ENCODE measurements around the gene STXBP1. TPM values are rescaled to one million over a fixed set of nuclear protein-coding genes. Genes with fewer than 3 reads are reported as not detected.

Gene STXBP1
- total RNA-seq, 6 experiments from 2014 or later, result 1.8 to 13.5 (median 4.1) TPM

DNA sequence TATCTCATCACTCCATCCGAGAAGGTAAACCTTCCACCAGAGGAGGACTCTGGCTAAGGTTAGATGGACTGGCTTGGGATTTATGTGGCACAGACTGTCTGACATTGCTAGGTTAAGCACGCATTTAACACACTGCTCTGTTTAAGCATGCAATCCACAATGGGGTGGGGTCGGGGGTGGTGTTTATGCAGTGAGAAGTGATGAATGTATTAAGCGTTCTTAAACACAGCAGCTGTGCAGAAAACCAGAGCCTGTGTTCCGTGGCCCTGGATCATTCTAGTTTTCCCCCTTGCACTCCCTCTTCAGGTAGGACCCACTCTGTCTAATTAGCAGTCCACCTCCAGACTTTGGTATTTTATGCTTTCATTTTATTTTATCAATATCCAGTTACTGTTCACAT, 46.4 kb downstream of the STXBP1 start:
- ATAC-seq, result no peak

DNA sequence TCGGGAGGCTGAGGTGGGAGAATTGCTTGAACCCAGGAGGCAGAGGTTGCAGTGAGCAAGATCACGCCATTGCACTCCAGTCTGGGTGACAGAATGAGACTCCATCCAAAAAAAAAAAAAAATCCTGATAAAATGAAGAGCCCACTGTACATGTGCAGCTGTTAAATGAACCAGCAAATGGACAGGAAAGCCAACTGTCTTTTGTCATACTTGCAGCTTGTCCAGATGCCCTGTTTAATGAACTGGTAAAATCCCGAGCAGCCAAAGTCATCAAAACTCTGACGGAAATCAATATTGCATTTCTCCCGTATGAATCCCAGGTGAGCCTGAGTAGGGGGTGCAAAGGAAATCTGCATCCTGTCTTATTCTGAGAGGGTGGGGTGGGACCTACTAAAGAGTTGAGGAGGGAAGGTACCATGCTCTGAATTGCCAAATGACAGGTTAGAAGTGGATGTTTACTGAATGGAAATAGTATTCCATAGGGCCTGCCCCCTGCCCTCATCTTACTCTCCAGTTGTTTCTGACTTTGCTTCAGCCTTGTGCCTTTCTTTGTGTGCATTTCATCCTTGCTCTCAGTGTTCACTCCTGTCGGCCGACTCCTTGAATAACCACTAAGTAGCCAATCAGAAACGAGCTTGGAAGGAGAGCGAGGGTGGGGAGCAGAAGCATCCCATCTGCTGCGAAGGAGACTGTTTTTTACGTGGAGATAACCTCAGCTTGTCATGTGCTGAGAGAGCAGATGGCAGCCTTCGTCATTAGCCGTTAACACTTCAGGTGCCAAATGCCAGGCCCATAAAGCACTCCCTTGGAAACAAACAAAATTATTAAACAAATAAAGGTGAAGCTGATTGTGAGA, 49.0 kb downstream of the STXBP1 start:
- H3K36me3 ChIP-seq, result no peaks in the 10 kb centered on the region

More for the DNA sequence above, 46.4 kb downstream of the STXBP1 start:
- no peaks in the 10 kb centered on the region for H3K36me3 ChIP-seq
- H3K27me3 ChIP-seq, result no peaks in the 10 kb centered on the region
- H3K27ac ChIP-seq, result no peak overlapping the region
- no peak for DNase-seq
- H3K9me3 ChIP-seq, result no peaks in the 10 kb centered on the region
- H3K4me1 ChIP-seq, result no peaks in the 10 kb centered on the region
- TF ChIP-seq, protein P1, sequence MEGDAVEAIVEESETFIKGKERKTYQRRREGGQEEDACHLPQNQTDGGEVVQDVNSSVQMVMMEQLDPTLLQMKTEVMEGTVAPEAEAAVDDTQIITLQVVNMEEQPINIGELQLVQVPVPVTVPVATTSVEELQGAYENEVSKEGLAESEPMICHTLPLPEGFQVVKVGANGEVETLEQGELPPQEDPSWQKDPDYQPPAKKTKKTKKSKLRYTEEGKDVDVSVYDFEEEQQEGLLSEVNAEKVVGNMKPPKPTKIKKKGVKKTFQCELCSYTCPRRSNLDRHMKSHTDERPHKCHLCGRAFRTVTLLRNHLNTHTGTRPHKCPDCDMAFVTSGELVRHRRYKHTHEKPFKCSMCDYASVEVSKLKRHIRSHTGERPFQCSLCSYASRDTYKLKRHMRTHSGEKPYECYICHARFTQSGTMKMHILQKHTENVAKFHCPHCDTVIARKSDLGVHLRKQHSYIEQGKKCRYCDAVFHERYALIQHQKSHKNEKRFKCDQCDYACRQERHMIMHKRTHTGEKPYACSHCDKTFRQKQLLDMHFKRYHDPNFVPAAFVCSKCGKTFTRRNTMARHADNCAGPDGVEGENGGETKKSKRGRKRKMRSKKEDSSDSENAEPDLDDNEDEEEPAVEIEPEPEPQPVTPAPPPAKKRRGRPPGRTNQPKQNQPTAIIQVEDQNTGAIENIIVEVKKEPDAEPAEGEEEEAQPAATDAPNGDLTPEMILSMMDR (IDR thresholded peaks at IDR 0.05), result no peak
- no peak for TF ChIP-seq POLR2A (IDR thresholded peaks at IDR 0.05)
- intact Hi-C loops (cut with DNase I), result no loop called here
- no peak overlapping the region for H3K4me3 ChIP-seq
- 100% methylated on average over 3 of the region's 5 CpGs for WGBS (ENCODE audit: insufficient coverage, low coverage, low lambda C conversion rate, missing lambda C conversion rate)

DNA sequence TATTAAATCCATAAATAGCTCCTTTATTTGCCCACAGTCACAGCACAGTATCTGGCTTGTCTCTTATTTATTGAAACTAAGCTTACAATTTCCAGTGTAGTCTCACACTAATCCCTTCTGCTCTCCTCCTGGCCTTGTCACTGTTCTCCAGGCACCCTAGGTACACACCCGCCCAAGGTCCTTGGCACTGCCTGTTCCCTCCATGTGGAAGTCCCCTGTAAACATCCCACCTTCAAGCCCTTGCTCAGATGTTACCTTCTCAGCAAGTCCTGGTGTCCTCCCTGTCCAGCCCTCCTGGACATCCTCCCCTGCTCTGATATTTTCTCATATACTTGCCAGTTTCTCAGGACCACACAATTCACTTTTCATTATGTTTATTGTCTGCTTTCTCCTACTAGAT, 50.5 kb downstream of the STXBP1 start:
- intact Hi-C loops (cut with DNase I), result no loop called here
- ATAC-seq, result no peak
- H3K27me3 ChIP-seq, result no peaks in the 10 kb centered on the region
- no peak overlapping the region for H3K4me3 ChIP-seq
- TF ChIP-seq, protein P1 (IDR thresholded peaks at IDR 0.05), result no peak
- no peak for TF ChIP-seq POLR2A (IDR thresholded peaks at IDR 0.05)
- no peak overlapping the region for H3K27ac ChIP-seq
- no peak for DNase-seq
- no peaks in the 10 kb centered on the region for H3K36me3 ChIP-seq
- no peaks in the 10 kb centered on the region for H3K4me1 ChIP-seq
- WGBS (ENCODE audit: insufficient coverage, low coverage, low lambda C conversion rate, missing lambda C conversion rate), result 73% methylated on average over 1 of the region's 1 CpG
- no peaks in the 10 kb centered on the region for H3K9me3 ChIP-seq

More for the DNA sequence above, 49.0 kb downstream of the STXBP1 start:
- WGBS (ENCODE audit: insufficient coverage, low coverage, low lambda C conversion rate, missing lambda C conversion rate), result 69% methylated on average over 13 of the region's 13 CpGs
- DNase-seq (no peak), ATAC-seq (no peak)
- Histone ChIP-seq H3K4me1 (no peaks in the 10 kb centered on the region), H3K27me3 (no peaks in the 10 kb centered on the region), H3K9me3 (no peaks in the 10 kb centered on the region), H3K4me3 (no peak overlapping the region), H3K27ac (no peak overlapping the region)
- intact Hi-C loops (cut with DNase I), result no loop called here
- TF ChIP-seq, protein P1 (IDR thresholded peaks at IDR 0.05), result no peak
- TF ChIP-seq POLR2A (IDR thresholded peaks at IDR 0.05), result no peak

DNA sequence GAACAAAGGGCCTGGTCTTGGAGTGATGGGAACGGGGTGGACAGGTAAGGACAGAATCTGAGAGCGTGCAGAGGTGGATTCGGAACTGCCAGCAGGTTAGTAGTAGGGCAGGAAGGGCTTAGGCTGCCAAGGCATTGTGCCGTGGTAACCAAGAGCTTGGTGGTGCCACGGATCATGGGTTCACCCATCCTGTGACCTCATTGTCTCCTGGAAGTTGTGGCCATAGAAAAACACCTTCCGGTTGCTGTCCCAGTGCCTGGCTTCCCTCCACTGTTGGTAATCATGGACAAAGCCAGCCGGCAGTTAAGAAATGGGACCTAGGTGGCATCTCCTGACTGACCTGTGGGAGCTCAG, 52.2 kb downstream of the STXBP1 start:
- TF ChIP-seq, protein P1 (IDR thresholded peaks at IDR 0.05), result no peak
- TF ChIP-seq POLR2A (IDR thresholded peaks at IDR 0.05), result no peak
- intact Hi-C loops (cut with DNase I), result no loop called here
- DNase-seq, result no peak
- peak in 3 of 4 donors; percentile 12 to 18 (median 14) for ATAC-seq
- no peaks in the 10 kb centered on the region for H3K9me3 ChIP-seq
- H3K4me3 ChIP-seq, result no peak overlapping the region
- 93% methylated on average over 3 of the region's 7 CpGs for WGBS (ENCODE audit: insufficient coverage, low coverage, low lambda C conversion rate, missing lambda C conversion rate)
- H3K36me3 ChIP-seq, result no peaks in the 10 kb centered on the region
- no peak overlapping the region for H3K27ac ChIP-seq
- H3K27me3 ChIP-seq, result no peaks in the 10 kb centered on the region
- no peaks in the 10 kb centered on the region for H3K4me1 ChIP-seq

Measured in right lobe of liver (tissue), 6 donors.